Prostate gland (tissue), 2 donors: Measurements from ENCODE around the gene ACER3. TPM values are rescaled to one million over a fixed set of nuclear protein-coding genes. Genes with fewer than 3 reads are reported as not detected.
"Not testable (repeated sequence)": the region's sequence is repeated elsewhere in the genome, so short reads cannot be mapped to it uniquely, and the experiment has no call there.

Experiments used
- DNase-seq: peaks from one replicate; pipeline ENCODE4 v3.0.0-alpha.2; 2019; ENCODE audit warnings: low spot score
- H3K27ac ChIP-seq, 2 donors: fragments of 200-600 bp; sonication (generic); 2 replicates each; pipeline ENCODE4 v1.5.1; 2017 to 2019
- H3K27me3 ChIP-seq: fragments of 200-600 bp; sonication (generic); replicated peaks from 2 replicates; pipeline ENCODE4 v1.5.1; 2019; ENCODE audit not compliant: insufficient read depth
- H3K36me3 ChIP-seq, 2 donors: fragments of 200-600 bp; sonication (generic); 1 replicate in 1 of 2; 2 replicates in 1 of 2; pipeline versions ENCODE4 v1.5.1 to v1.8.1; 2017 to 2019
- H3K4me1 ChIP-seq: fragments of 200-600 bp; sonication (generic); replicated peaks from 2 replicates; pipeline ENCODE4 v1.5.1; 2019
- H3K4me3 ChIP-seq, 2 donors: fragments of 200-600 bp; sonication (generic); 2 replicates each; pipeline ENCODE4 v1.5.1; 2017 to 2019
- H3K9me3 ChIP-seq: fragments of 200-600 bp; sonication (generic); 2 replicates; pipeline ENCODE4 v1.5.1; 2017
- POLR2A ChIP-seq: fragments of 450-650 bp; IDR thresholded peaks from one replicate; pipeline ENCODE4 v1.6.1; 2016; ENCODE audit warnings: antibody characterized with exemption, mild to moderate bottlenecking
- POLR2AphosphoS5 ChIP-seq: sonication (generic); formaldehyde crosslinking; IDR thresholded peaks from one replicate; pipeline ENCODE4 v1.6.1; 2017; ENCODE audit warnings: antibody characterized with exemption
- WGBS: methylation state at CpG from one replicate; pipeline ENCODE4 v1.1.5; 2018; 5-methylcytosine and 5-hydroxymethylcytosine counted together
- intact Hi-C: fragments of 100-400 bp; cut with DNase I; formaldehyde crosslinking; loops from one replicate; pipeline ENCODE4 v1.14.2; 2022
- total RNA-seq, 2 donors: library from RNA; depleted of rRNA; stranded (reverse); fragments of >200 nt; gene quantifications; one replicate each; pipeline ENCODE4 v1.1.0, GENCODE V29; 2016
- TF ChIP-seq, protein P1 (sequence below), 4 experiments: fragments of 200-600 bp in 2 of 4; fragments of 450-650 bp in 2 of 4; sonication (generic) in 2 of 4; IDR thresholded peaks; 1 replicate in 3 of 4; 2 replicates in 1 of 4; pipeline ENCODE4 v1.5.1; 2016 to 2019; ENCODE audit warnings: antibody characterized with exemption in 4 of 4, mild to moderate bottlenecking in 2 of 4, moderate library complexity in 2 of 4

ACER3 gene
- total RNA-seq, 2 donors from 2014 or later, result 11.3 to 11.9 TPM

DNA sequence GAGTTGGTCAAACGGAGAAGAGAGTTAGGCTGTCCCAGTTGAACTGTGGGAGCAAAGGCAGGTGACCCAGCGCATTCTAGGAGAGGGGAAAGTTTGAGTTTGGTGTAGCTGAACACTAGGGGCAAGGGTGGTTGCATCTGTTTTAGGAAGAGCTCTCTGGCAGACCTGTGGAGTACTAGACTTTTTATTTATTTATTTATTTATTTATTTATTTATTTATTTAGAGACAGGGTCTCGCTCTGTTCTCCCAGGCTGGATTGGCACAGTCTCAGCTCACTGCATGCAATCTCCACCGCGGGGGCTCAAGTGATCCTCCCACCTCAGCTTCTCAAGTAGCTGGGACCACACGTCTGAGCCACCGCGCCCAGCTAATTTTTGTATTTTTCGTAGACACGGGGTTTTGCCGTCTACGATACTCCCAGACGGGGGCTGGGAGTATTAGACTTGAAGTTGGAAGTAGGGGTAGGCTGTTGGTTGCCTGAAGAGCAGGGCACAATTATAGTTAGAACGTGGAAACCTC is 950 bp upstream of the ACER3 start:
- 94% methylated on average over 14 of the region's 14 CpGs for WGBS
- TF ChIP-seq, protein P1, sequence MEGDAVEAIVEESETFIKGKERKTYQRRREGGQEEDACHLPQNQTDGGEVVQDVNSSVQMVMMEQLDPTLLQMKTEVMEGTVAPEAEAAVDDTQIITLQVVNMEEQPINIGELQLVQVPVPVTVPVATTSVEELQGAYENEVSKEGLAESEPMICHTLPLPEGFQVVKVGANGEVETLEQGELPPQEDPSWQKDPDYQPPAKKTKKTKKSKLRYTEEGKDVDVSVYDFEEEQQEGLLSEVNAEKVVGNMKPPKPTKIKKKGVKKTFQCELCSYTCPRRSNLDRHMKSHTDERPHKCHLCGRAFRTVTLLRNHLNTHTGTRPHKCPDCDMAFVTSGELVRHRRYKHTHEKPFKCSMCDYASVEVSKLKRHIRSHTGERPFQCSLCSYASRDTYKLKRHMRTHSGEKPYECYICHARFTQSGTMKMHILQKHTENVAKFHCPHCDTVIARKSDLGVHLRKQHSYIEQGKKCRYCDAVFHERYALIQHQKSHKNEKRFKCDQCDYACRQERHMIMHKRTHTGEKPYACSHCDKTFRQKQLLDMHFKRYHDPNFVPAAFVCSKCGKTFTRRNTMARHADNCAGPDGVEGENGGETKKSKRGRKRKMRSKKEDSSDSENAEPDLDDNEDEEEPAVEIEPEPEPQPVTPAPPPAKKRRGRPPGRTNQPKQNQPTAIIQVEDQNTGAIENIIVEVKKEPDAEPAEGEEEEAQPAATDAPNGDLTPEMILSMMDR (IDR thresholded peaks at IDR 0.05), result no peak
- no peak for TF ChIP-seq POLR2A
- no peak for TF ChIP-seq POLR2AphosphoS5
- Histone ChIP-seq H3K4me3 (no peak overlapping the region), H3K27me3 (no peaks in the 10 kb centered on the region), H3K27ac (peak overlapping the region; percentile 76 to 88), H3K4me1 (peaks cover 6% of the 10 kb centered on the region), H3K36me3 (no peaks in the 10 kb centered on the region), H3K9me3 (no peaks in the 10 kb centered on the region)
- intact Hi-C loops, result loop anchor here (5.0 kb wide), 1 partner anchor 52 kb away; no protein-coding TSS in a partner anchor
- no peak for DNase-seq

- intact Hi-C loops, result loop anchor here (5.0 kb wide), 1 partner anchor 54 kb away; no protein-coding TSS in a partner anchor
- 12% methylated on average over 6 of the region's 6 CpGs for WGBS
- DNase-seq, result no peak
- Histone ChIP-seq H3K27me3 (no peaks in the 10 kb centered on the region), H3K4me1 (peaks cover 6% of the 10 kb centered on the region), H3K36me3 (no peaks in the 10 kb centered on the region), H3K9me3 (no peaks in the 10 kb centered on the region), H3K27ac (peak overlapping the region; percentile 76 to 88), H3K4me3 (peak overlapping the region; percentile 54 to 65)
- TF ChIP-seq POLR2A (no peak), POLR2AphosphoS5 (no peak)
- TF ChIP-seq, protein P1 (IDR thresholded peaks at IDR 0.05), result no peak
Observed at GRCh38 chr11:76861490-76861953, 804 bp downstream of the ACER3 start.

GRCh38 chr11:76862794-76863193 is 2.1 kb downstream of the ACER3 start:
- not testable (repeated sequence) for H3K4me1 ChIP-seq, H3K27ac ChIP-seq, DNase-seq, H3K4me3 ChIP-seq, H3K36me3 ChIP-seq, H3K9me3 ChIP-seq, H3K27me3 ChIP-seq
- 78% methylated on average over 2 of the region's 2 CpGs for WGBS
- intact Hi-C loops, result loop anchor here (5.0 kb wide), 1 partner anchor 55 kb away; no protein-coding TSS in a partner anchor

DNA sequence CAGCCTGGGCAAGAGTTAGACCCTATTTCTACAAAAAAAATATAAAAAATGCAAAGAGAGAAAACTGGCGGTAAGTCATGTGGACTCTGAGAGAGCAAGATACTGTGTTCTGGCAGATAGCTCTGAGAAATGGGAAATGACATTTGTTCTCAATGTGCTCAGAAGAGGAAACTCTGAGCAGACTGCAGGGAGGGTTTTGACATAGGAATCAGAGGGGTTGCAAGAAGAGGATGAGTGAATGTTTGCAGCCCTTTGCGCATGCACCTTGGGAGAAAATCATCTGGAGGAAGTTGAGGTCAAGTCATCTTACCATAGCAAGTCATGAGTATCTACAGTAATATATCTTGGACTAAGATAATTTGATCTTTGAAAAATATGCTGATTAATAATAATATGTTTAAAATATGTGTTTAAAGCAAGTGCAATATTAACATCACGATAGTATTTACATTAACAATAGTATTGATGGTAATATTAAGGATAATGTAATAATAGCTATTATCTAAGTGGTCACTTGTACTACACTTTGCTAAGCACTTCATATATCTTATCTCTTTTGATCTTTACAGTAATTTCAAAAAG is 2.6 kb downstream of the ACER3 start:
- no peak overlapping the region for H3K27ac ChIP-seq
- intact Hi-C loops, result loop anchor here (5.0 kb wide), 1 partner anchor 56 kb away; no protein-coding TSS in a partner anchor
- DNase-seq, result no peak
- no peaks in the 10 kb centered on the region for H3K9me3 ChIP-seq
- TF ChIP-seq, protein P1 (IDR thresholded peaks at IDR 0.05), result no peak
- TF ChIP-seq POLR2AphosphoS5, result no peak
- TF ChIP-seq POLR2A, result no peak
- 80% methylated on average over 3 of the region's 3 CpGs for WGBS
- H3K36me3 ChIP-seq, result no peaks in the 10 kb centered on the region
- no peak overlapping the region for H3K4me3 ChIP-seq
- no peaks in the 10 kb centered on the region for H3K27me3 ChIP-seq
- H3K4me1 ChIP-seq, result peaks cover 6% of the 10 kb centered on the region

GRCh38 chr11:76872959-76873827 is 12.5 kb downstream of the ACER3 start:
- no peak overlapping the region for H3K4me3 ChIP-seq
- H3K36me3 ChIP-seq, result no peaks in the 10 kb centered on the region
- no peaks in the 10 kb centered on the region for H3K9me3 ChIP-seq
- intact Hi-C loops, result no loop called here
- no peak for DNase-seq
- 98% methylated on average over 6 of the region's 6 CpGs for WGBS
- H3K27me3 ChIP-seq, result no peaks in the 10 kb centered on the region
- H3K27ac ChIP-seq, result no peak overlapping the region
- TF ChIP-seq POLR2AphosphoS5 (no peak), POLR2A (no peak)
- TF ChIP-seq, protein P1 (IDR thresholded peaks at IDR 0.05), result no peak
- H3K4me1 ChIP-seq, result no peaks in the 10 kb centered on the region
